ENCODE results near the gene ARHGAP24. TPM values are rescaled to one million over a fixed set of nuclear protein-coding genes. Genes with fewer than 3 reads are reported as not detected.

Gene ARHGAP24
- total RNA-seq, 4 donors from 2014 or later, result 54.8 to 88.6 (median 62.6) TPM

DNA sequence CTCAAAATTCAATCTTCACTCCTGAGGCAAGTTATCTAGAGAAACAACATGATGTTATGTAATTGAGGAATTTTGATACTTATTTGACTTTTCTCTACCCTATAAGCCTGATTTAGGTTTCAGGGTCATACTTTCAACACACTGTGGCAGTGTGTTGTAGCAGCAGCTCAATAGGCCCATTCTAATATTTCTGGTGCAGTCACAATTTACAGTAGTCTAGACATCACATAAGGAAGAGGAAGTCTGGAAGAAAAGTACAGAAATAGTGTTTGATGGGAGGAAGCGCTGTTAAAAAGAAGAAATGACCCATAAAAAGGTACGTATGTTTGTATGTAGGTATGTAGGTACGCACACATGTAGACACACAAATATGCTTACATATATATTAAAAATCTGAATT is 194.3 kb downstream of the ARHGAP24 start:
- TF ChIP-seq CTCF (IDR thresholded peaks at IDR 0.05; ENCODE audit: low read depth), result no peak

GRCh38 chr4:85669992-85670548 is 195.1 kb downstream of the ARHGAP24 start:
- TF ChIP-seq CTCF (IDR thresholded peaks at IDR 0.05; ENCODE audit: low read depth), result no peak

GRCh38 chr4:85671120-85671519 is 196.2 kb downstream of the ARHGAP24 start:
- no peak for TF ChIP-seq CTCF (IDR thresholded peaks at IDR 0.05; ENCODE audit: low read depth)

GRCh38 chr4:85672116-85672515 is 197.2 kb downstream of the ARHGAP24 start:
- TF ChIP-seq CTCF (IDR thresholded peaks at IDR 0.05; ENCODE audit: low read depth), result no peak

GRCh38 chr4:85672959-85673358 is 198.0 kb downstream of the ARHGAP24 start:
- TF ChIP-seq CTCF (IDR thresholded peaks at IDR 0.05; ENCODE audit: low read depth), result no peak

- TF ChIP-seq CTCF (IDR thresholded peaks at IDR 0.05; ENCODE audit: low read depth), result no peak
Observed at GRCh38 chr4:85673540-85673939, 198.6 kb downstream of the ARHGAP24 start.

DNA sequence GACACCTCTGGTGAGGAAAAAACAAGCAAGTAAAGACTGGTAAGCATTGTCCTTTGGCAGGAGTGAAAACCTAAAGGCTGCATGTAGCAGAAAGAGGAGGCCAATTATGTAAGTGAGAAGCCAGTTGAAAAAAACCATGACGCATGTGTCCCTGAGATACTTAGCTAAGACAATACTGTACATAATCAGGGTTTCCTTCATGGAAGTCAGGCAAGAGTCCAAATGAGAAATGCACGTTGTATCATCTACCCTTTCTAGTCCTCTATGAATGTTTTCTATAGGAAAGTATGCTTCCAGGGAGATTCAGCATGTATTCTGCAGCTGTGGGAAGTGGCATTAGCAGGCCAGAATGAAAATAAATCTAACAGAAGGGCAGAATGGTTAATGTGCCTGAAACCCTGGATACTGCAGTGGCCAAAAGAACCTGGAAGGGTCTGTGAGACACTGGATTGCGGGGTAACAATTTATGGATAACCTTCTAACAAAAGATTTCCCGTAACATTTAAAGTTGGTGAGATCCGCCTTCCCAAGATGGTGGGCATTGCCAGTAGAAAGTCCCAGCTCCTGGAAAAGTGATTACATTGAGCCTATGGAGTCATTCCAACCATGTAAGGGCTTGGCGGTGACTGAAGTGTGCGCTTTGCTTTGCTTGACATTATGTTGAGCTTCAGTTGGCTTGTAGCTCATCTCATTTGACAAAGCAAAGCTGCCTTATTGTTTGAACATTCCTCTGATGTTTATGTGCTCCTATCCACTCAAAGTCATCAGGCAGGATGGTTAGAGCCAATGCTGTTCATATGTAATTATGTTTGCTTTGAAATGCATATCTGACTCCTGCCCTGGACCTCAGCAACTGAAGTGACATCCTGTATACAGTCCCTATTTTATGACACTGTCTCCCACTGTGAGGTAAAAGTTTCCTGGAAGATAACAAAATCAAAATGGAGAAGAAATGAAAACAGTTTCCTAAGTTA is 200.4 kb downstream of the ARHGAP24 start:
- TF ChIP-seq CTCF (IDR thresholded peaks at IDR 0.05; ENCODE audit: low read depth), result no peak

Measured in subcutaneous adipose tissue (tissue), 4 donors.